Measurements from ENCODE around the gene TTYH1.
A peak's percentile ranks its signal among the peaks of the same experiment; 100 is the strongest.
"Not testable (repeated sequence)": the region's sequence is repeated elsewhere in the genome, so short reads cannot be mapped to it uniquely, and the experiment has no call there.

The TTYH1 gene

DNA sequence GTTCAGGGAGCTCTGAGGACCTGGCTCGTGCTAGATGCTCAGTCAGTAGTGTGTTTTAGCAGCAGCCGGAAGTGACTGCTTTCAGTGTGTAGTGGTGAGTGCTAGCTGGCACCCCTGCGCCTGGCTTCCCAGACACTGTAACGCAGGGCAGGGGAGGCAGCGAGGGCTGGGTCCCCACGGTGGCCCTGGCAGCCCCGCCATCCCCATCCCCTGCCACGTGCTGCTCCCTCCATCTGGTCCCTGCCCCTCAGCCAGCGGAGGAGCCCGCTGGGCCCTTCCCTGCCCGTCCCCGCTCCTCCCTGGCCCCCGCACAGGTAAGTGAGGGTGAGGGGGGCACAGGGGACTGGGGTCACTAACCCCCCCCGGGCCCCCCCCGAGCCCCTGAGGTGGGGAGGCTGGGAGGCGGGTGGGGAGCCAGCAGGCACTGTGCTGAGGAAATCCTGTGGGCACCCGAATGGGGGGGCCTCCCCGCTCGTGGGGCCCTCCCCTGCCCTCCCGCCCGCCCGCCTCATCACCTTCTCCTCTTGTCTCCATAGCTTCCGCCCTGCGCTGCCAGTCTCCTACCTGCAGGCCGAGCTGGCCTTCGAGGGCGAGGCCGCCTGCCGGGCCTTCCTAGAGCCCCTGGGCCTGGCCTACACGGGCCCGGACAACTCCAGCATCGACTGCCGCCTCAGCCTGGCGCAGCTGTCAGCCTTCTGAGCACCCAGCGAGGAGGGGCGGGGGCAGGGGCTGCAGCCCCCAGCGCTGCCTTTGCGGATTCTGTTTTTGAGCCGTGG, 45.2 kb downstream of the TTYH1 start:
- TF ChIP-seq POLR2A (IDR thresholded peaks at IDR 0.05; ENCODE audit: low read length), result no peak
- no peak for TF ChIP-seq GATA1 (IDR thresholded peaks at IDR 0.05; ENCODE audit: low read depth, low read length)

GRCh38 chr19:54461210-54461609, 45.9 kb downstream of the TTYH1 start:
- DNase-seq, result no peak
- TF ChIP-seq GATA1 (IDR thresholded peaks at IDR 0.05; ENCODE audit: low read depth, low read length), result no peak
- TF ChIP-seq POLR2A (IDR thresholded peaks at IDR 0.05; ENCODE audit: low read length), result no peak

More for the DNA sequence above, 45.2 kb downstream of the TTYH1 start:
- no peak for DNase-seq

DNA sequence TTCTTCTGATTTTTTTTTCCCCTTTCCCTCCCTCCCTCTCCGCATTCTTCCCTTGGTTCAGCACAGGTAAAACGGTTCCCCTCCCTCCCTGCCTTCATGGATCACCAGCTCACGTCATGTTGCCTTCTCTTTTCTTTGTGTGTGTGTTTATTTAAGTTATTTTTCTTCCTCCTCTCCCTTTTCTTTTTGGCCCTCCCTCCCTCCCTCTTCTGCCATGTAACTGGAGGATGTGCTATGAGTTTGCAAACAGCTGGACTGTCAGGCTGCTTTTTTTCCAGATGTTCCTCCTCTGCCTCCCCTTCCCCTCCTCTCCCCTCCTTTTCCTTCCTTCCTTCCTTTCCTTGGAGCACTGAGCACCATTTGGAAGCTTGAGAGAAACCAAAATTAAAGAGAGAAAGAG, 46.3 kb downstream of the TTYH1 start:
- no peak for TF ChIP-seq GATA1 (IDR thresholded peaks at IDR 0.05; ENCODE audit: low read depth, low read length)
- TF ChIP-seq POLR2A (IDR thresholded peaks at IDR 0.05; ENCODE audit: low read length), result no peak
- DNase-seq, result no peak

DNA sequence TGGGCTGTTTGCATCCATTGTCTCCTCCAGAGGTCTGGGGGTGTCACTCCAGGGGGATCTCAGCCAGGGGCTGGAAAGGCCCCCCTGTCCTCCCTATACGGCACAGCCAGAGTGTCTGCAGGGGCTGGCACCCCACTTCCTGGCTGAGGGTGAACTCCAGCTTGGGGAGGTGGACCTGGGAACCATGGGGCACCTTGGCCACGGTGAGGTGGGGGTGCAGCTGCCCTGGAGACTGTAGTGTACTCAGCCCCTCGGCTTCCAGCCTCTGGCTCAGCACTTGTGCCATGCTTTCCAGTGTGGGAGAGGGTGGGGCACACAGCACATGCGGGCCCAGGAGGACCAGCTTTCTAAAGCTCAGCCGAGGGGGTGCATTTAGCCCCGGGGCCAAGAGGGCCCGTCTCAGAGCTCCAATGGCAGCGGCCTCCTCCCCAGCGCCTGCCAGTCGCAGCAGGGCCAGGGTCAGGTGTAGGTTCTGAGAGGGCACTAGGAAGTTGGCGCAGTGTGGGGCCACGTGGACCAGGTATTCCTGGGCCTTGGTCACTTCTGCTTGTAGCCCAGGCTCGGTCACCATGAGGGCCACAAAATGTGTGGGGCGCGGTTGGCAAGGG, 46.9 kb downstream of the TTYH1 start:
- no peak for TF ChIP-seq POLR2A (IDR thresholded peaks at IDR 0.05; ENCODE audit: low read length)
- no peak for TF ChIP-seq GATA1 (IDR thresholded peaks at IDR 0.05; ENCODE audit: low read depth, low read length)
- no peak for DNase-seq

DNA sequence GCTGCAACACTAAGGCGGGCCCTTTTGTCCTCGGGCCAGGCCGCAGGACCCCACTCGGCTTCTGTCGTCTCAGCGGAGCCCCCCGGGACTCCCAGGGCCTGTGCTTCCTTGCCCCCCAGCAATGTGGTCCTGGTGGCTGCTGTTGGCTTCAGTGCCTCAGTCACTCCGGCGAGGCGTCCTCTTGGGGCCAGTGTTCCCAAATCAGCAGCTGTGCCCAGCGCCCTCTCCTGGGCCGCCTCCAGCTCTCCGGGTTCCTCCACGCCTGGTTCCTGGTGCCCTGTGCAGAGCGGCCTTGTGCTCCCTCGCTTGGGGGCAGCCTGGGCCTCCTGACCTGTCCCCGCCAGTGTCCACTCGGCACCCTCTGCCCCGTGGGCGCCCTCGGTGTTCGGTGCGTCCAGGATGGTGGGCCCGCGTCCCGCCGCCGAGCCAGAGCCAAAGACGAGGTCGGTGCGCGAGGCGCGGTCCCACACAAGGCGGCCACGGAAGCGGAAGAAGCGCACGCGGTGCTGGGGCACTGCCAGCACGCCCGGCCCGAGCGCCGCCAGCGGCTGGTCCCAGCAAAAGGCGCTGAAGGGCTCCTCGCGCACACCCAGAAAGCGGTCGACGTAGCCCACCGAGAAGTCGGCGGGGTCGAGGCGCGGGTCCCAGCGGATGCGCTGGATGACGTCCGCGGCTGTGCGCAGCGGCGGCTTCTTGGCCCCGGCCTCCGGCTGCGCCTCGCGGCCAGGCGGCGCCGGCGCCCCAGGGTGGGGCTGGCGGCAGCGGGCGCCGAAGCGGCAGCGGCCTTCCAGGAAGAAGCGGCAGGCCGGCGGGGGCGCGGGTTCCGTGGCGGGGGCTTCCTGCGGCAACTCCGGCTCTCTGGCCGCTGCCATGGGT, 47.6 kb downstream of the TTYH1 start:
- peak; percentile 79 to 80 for DNase-seq
- TF ChIP-seq POLR2A (IDR thresholded peaks at IDR 0.05; ENCODE audit: low read length), result no peak
- no peak for TF ChIP-seq GATA1 (IDR thresholded peaks at IDR 0.05; ENCODE audit: low read depth, low read length)

DNA sequence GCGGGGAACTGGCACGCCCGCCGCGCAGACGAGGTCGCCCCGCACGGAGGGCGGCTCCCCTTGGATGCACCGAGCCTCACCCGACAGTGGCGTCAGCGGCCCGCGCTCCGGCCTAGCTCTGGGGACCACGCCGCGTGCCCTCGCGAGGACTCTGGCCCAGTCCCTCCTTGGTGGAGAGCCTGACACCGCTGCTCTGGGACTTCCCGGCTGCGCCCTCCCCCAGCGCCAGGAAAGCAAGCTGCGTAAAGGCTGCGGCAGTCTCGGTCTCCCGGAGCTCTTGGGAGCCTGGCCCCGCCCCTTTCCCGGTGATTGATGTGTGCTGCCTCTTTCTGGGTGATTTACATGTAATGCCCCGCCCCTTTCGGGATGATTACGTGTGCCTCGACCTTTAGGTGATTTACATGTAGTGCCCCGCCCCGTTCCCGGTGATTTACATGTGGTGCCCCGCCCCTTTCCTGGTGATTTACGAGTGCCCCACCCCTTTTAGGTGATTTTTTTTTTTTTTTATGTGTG, 48.3 kb downstream of the TTYH1 start, which contains the start of gene LENG9:
Gene LENG9 (minus strand): TSS at position 248 of the 513 bp plus-strand sequence. CDS start 252 bp downstream, outside the sequence.
- peak; percentile 94 to 98 for DNase-seq
- TF ChIP-seq POLR2A (IDR thresholded peaks at IDR 0.05; ENCODE audit: low read length) (peak; percentile 72), GATA1 (IDR thresholded peaks at IDR 0.05; ENCODE audit: low read depth, low read length) (no peak)

GRCh38 chr19:54464044-54464629, 48.9 kb downstream of the TTYH1 start:
- peak; percentile 82 to 89 for DNase-seq
- TF ChIP-seq POLR2A (IDR thresholded peaks at IDR 0.05; ENCODE audit: low read length), result no peak
- TF ChIP-seq GATA1 (IDR thresholded peaks at IDR 0.05; ENCODE audit: low read depth, low read length), result no peak

DNA sequence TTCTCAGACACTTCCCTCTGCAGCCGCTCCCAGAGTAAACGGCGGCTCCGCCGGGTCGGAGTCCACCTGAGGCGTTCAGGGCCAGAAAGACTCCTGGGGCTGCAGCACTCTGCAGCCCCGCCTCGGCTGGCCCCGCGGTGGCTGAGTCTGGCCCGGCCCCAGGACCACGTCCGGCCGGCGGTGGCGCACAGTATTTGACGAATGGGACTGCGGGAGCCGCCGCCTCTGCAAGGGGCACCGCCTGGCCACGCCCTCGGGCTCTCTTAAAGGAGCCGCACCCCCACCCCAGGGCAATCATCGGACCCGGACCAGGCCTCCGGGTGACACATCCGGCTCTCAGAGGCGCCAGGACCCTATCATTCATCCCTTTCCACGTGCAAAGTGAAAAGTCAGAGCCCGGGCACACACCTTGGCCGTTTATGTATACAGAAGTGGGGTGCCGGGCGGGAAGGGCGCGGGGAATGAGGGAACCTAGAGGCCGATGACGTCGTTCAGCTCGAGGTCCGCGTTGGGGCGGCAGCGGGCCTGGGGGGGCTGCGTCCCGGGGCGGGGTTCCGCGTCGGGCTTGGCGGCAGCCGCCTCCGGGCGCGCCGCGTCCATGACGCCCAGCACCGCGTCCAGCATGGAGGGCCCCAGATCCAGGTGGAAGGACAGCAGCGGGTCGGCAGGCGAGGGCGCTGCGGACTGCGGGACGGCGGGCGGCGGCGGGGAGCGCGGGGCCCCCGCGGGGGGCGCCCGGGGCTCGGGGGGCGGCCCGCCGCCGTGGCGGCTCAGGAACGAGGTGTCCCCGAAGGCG, 49.6 kb downstream of the TTYH1 start:
- TF ChIP-seq POLR2A (IDR thresholded peaks at IDR 0.05; ENCODE audit: low read length) (peak; percentile 36), GATA1 (IDR thresholded peaks at IDR 0.05; ENCODE audit: low read depth, low read length) (no peak)
- DNase-seq, result peak; percentile 84 to 89

GRCh38 chr19:54465426-54466109, 50.3 kb downstream of the TTYH1 start:
- peak in 1 of 2 experiments; percentile 36 for DNase-seq
- no peak for TF ChIP-seq POLR2A (IDR thresholded peaks at IDR 0.05; ENCODE audit: low read length)
- TF ChIP-seq GATA1 (IDR thresholded peaks at IDR 0.05; ENCODE audit: low read depth, low read length), result no peak

GRCh38 chr19:54466110-54466480, 50.8 kb downstream of the TTYH1 start:
- DNase-seq, result not testable (repeated sequence)

DNA sequence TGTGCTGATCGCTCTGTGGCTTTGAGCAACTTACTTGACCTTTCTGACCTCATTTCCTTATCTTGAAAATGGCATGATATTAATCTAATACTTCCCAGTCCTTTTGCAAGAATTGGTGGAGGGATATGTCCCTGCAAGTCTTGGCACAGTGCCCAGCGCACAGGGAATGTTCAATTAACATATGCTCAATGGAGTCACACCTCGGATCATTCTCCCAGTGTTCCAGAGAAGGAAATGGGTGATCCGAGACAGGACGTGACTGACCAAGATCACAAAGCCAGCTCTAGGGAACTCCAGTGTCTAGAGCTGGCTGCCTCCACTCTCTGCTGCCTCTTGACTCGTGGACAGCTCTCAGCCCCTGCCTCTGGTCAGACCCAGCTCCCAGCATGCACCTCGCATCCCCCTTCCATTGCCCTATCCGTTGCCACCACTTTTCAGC, 54.3 kb downstream of the TTYH1 start:
- DNase-seq, result no peak
- TF ChIP-seq GATA1 (IDR thresholded peaks at IDR 0.05; ENCODE audit: low read depth, low read length) (no peak), POLR2A (IDR thresholded peaks at IDR 0.05; ENCODE audit: low read length) (no peak)

- TF ChIP-seq POLR2A (IDR thresholded peaks at IDR 0.05; ENCODE audit: low read length) (no peak), GATA1 (IDR thresholded peaks at IDR 0.05; ENCODE audit: low read depth, low read length) (no peak)
- no peak for DNase-seq
Observed at GRCh38 chr19:54470276-54470887, 55.1 kb downstream of the TTYH1 start.

Data from erythroblast (primary cell).